GDM1 (cell line): ENCODE measurements around the gene TDP2.
A peak's percentile ranks its signal among the peaks of the same experiment; 100 is the strongest.
"Not testable (repeated sequence)": the region's sequence is repeated elsewhere in the genome, so short reads cannot be mapped to it uniquely, and the experiment has no call there.

Experiments used
- DNase-seq: peaks from one replicate; lab custom pipeline; 2025; lab: John Stamatoyannopoulos, UW

Gene TDP2

DNA sequence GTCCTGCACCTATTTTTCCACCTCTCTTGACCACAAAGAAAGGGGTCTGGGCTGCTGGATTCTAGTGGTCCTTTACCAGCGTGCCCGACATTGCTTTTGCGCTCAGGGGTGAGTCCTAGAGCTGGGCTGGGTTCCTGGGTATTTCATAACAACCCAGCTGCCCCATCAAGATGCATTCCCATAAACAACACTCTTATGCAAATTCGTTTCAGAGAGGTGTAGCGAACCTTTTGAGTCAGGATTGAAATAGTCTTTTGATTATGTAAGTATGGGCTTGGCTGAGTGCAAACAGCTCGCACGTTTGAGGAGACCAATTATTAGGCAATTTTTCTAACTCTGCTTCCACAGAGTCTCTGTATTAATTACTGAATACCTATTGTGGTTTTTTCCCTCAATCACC, 13.9 kb upstream of the TDP2 start:
- DNase-seq: no peak

DNA sequence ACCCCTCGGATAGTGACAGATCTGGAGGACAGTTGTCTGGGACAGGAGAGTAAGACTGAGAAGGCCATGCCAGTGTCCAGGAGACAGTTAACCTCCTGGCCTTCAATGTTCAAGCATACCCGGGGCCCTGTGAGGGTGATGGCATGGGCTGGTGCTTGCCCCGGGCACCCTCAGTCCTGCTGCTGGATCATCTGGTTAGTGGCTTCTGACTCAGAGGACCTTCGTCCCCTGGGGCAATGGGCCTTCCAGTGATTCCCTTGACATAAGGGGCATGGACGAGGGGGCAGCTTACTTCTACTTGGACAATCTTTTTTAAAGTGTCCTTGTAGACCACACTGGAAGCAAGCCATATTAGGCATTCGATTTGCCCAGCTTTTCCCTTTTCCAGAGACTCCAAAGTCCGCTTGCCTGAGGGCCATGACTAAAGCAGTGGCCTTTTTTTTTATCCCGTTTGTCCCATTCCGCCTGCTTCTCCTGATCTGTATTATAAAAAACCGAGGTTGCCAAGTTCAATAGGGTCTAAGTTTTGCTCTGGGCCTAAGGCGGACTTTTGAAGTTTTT, 12.2 kb upstream of the TDP2 start:
- not testable (repeated sequence) for DNase-seq

DNA sequence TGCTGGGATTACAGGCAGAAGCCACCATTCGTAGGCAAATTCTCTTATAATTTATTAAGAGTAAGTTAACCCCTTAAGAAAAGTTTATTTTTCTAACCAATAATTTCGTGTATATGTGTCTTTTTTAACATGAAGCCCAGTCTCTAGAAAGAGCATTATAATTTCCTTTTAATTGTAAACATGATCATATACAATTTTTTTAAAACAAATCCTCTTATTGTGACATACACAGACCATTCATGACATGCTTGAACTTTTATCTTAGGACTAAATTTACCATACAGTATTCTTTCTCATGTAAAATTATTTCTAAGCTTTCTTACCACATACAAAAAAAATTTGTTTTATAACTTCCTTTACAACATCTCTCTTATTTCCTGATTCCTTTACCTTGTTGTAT, 6.9 kb upstream of the TDP2 start:
- no peak for DNase-seq

DNA sequence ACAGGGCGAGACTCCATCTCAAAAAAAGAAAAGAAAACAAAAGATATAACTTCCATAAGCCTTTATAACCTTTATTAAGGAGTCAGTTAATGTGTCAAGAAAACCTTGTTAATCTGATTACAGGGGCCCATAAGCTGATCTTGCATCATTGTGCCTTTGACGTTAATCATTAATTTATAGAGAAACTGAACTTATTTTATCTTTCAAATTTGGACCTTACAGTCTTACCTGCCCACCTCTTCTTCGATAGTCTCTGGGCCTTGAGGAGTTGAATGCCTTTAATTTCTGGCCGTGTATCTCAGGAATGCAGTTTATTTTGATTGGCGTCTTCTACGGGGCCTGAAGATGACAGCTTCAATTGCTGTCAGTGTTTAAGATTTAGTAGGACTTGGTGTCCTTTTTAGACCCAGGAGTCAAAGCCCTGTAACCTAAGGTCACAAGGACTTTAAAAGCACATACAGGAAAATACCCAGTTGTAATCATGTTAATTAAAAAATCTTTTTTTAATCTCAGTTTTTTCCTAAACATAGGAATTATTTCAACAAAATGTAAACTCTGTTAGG, 6.0 kb upstream of the TDP2 start:
- no peak for DNase-seq

DNA sequence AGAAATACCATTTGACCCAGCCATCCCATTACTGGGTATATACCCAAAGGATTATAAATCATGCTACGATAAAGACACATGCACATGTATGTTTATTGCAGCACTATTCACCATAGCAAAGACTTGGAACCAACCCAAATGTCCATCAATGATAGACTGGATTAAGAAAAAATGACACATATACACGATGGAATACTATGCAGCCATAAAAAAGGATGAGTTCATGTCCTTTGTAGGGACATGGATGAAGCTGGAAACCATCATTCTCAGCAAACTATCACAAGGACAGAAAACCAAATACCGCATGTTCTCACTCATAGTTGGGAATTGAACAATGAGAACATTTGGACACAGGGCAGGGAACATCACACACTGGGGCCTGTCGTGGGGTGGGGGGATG, 4.4 kb upstream of the TDP2 start:
- not testable (repeated sequence) for DNase-seq

DNA sequence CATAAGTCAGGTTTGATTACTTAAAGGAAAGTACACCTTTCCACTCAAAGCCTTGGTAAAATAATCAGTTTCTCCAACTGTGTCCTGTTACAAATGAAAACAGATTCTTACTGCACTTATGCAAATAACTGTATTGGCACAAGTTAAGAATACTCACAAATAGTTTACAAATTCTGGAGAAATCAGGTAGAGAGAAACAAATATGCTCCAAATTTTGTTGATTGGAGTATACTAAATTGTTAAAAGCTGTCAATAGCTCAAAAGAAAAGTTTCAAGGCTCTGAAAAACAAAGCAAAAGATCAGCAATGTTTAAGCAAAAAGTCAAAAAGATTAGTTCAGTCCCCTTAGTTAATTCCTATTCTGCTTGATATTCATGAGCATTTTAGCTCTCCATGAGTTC, 3.8 kb upstream of the TDP2 start:
- DNase-seq: not testable (repeated sequence)

DNA sequence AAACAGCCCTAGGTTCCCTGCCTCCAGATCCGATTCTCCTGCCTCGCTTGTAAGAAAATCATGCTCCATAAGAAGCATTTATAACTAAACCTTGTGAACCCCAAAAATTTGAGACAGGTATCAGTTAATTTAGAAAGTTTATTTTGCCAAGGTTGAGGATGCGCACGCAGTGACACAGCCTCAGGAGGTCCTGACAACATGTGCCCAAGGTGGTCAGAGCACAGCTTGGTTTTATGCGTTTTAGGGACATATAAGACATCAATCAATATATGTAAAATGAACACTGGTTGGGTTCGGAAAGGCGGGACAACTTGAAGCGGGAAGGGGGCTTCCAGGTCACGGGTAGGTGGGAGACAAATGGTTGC, 2.3 kb upstream of the TDP2 start:
- DNase-seq: no peak

DNA sequence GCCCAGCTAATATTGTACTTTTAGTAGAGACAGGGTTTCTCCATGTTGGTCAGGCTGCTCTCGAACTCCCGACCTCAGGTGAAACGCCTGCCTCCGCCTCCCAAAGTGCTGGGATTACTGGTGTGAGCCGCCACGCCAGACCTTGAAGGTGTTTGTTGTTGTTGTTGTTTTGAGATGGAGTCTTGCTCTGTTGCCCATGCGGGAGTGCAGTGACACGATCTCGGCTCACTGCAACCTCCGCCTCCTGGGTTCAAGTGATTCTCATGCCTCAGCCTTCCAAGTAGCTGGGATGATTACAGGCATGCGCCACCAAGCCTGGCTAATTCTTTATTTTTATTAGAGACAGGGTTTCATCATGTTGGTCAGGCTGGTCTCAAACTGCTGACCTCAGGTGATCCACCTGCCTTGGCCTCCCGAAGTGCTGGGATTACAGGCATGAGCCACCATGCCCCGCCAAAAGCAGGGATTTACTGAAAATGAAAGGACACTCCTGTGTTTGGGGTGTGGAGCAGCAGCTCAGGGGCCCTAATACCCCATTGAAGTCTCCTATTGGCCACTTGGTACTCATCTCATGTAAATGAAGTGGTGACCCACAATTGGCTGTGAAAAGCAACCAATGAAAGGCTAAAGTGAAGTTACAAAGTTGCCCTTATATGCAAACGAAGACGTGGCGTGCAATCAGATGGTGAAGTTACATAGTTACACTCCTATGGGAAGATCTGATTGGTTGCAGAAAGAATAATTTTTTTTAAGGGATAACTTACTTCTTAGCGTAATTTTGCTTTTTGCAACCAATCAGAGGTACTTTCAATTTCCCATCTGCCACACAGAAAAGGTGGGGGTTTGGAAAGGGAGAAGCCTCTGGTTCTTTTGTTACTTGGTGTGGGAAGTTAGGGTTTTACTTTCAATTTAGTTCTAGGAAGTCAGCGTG, 1.6 kb upstream of the TDP2 start:
- peak; percentile 95 for DNase-seq

DNA sequence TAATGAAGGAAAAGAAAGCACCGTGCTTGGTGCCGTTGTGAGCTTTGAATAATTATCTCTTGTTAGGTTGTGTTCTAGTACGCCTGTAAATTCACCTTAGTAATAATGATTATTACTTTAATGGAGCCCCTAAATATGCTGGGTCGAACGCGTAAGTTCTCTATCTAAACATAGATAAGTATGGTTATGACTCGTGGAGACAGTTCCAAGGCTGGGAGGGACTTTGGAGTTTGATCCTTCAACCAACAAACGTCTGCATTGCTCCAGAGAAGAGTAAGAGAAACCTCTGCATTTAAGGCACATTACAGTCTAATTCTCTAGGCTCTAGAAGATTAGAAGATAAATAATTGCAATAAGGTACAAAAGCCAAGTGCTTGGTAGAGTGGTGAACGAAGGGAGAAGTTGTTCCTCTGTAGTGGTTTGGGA, 692 bp upstream of the TDP2 start:
- no peak for DNase-seq

DNA sequence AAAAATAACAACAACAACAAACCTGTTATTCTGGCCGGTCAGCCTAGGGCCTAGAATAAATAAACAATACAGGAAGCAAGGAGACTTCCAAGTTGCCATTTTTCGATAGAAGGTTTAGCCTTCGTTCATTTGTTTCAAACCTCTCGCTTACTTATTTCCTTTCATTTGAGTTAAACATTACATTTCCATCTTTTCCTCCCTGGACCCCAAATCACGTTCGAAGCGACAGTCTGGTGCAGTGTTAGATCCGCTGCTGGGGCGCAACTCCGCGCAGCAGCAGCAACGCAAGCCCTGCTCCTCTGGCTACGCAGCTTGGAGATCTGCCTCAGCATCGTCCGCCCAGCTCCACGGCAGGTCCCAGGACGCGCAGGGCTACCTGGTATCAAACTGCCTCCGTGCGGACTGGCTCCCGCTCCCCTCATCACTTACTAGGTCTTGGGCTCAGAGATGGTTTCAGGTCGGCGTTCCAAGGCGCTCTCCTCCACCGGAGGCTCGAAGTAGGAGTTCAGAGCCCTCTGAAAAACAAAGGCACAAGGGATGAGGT, 530 bp downstream of the TDP2 start:
- DNase-seq: peak; percentile 41

DNA sequence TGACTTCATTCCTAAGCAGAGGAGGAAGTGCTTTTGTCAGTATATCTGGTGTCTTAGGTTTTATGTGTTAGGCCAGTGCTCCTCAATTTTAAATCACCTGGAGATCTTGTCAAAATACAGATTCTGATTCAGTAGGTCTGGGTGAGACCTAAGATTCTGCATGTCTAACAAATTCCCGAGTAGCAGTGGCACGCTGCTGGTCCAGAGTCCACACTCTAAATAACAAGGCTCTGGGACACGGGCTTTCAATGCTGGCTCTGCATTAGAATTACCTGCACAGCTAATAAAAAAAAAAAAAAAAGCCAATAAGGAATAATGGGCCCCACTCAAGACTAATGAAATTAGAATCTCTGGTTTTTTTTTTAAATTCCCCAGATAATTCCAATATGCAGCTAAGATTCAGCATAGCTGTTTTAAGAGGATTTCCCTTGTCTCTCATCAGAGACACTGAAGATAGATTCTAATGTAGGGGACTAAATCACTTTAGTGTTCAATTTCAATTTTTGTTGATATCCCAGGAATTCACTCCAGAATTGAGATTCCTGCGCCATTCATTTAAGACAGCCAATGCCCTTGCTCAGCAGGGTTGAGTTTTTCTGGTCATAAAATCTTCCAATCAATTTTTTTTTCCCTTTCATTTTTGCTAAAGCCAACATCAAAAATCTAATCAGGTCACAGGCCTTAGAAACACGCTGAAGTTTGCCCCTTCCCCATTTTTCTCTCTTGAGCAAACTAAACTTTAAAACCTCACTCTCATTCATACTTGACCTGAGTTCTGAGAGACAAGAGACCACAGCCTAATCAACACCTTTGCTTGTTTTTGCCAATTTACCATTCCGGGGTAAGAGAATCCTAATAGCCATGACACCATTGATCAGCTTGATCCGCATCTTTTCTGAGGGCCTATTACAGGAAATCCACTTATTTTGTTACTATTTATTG, 2.4 kb downstream of the TDP2 start:
- no peak for DNase-seq

DNA sequence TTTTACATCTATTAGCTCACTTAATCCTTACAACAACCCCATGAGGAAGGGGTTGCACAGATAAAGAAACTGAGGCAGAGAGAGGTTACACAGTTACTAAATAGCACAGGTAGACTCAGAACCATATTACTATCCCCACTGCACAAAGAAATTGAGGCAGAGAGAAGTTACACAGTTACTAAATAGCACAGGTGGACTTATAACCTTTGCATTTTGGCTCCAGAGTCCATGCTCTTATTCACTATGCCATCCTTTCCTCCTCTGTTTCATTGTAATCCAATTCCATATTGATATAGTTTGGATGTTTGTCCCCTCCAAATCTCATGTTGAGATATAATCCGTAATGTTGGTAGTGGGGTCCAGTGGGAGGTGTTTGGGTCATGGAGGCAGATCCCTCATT, 3.5 kb downstream of the TDP2 start:
- DNase-seq: no peak

DNA sequence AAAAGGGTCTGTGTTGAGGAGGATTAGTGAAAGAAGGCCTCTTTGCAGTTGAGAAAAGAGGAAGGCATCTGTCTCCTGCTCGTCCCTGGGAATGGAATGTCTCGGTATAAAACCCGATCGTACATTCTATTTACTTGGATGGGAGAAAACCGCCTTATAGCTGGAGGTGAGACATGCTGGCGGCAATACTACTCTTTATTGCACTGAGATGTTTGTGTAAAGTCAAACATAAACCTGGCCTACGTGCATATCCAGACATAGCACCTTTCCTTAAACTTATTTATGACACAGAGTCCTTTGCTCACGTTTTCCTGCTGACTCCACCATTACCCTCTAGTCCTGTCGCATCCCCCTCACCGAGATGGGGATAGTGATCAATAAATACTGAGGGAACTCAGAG, 4.5 kb downstream of the TDP2 start:
- no peak for DNase-seq

DNA sequence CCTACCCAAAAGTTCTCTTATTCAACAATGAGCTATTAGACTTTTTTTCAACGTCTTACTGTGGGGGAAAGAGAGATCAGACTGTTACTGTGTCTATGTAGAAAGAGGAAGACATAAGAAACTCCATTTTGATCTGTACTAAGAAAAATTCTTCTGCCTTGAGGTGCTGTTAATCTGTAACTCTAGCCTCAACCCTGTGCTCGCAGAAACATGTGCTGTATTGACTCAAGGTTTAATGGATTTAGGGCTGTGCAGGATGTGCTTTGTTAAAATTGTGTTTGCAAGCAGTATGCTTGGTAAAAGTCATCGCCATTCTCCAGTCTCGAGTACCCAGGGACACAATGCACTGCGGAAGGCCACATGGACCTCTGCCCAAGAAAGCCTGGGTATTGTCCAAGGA, 4.9 kb downstream of the TDP2 start:
- not testable (repeated sequence) for DNase-seq

DNA sequence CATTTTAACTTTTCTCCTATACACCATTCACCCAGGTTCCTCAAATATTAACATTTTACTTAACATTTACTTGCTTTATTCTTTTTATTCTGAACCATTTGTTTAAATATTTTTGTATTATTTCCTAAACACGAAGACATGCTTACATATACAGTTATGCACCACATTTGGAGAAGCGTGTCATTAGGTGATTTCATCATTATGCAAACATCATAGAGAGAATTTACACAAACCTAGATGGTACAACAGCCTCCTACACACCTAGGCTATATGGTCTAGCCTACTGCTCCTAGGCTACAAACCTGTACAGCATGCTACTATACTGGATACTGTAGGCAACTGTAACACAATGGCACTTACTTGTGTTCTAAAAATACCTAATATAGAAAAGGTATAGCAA, 6.6 kb downstream of the TDP2 start:
- no peak for DNase-seq

DNA sequence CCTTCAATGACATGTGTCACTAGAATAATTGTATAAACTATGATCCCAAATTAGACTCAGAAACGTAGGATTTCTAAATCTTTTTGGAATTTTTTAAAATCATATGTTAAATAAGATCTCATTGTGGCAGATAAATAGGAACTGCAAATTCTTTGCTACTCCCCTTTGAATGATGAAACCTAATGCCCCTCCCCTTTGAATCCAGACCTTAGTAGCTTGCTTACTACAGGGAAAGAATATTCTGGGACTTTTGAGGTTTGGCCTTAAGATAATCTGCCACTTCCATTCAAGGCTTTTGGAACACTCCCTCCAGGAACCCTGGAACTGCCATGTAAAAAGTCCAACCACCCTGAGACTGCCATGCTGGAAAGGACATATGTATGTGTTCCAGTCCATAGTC, 7.1 kb downstream of the TDP2 start:
- DNase-seq: no peak

DNA sequence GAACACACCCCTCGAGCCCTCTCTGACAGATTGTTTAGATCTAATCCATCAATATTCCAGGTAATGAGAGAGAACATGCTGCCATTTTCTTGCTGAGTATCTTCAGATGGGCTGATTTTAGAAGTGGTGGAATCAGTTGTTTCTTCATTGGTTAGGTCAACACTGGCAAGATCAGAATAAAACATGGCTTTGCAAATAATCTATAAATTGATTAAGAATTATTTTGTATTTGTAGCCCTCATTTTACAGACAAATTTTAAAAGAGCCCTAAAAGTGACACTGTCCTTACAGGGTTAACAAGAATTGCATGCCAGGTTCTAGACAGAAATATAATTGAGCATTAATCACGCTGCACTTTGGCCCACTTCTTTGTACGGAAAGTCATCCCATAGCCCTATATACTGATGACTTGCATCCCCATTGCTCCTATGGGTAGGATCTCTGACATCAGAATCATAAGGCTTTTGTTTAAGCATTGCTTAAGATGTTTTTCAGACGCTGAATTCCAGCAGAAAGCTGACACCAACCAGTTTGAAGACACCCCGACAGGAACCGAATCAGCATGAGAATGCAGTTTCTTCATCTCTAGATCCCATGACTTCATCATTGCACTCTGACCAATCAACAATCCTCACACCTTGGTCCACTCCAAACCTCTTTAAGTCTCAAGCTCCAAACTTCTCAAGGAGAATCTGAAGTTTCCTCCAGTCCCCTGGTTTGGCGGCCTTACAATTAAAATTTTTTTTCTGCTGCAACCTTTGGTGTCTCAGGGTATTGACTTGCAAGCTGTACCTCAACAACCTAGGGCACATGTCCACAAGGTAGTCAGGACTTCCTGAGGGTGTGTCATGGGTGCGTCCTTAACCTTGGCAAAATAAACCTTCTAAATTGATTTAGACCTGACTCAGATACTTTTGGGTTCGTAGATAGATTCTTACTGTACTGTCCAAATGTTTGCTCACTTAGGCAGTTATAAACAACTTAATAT, 7.8 kb downstream of the TDP2 start:
- DNase-seq: no peak

DNA sequence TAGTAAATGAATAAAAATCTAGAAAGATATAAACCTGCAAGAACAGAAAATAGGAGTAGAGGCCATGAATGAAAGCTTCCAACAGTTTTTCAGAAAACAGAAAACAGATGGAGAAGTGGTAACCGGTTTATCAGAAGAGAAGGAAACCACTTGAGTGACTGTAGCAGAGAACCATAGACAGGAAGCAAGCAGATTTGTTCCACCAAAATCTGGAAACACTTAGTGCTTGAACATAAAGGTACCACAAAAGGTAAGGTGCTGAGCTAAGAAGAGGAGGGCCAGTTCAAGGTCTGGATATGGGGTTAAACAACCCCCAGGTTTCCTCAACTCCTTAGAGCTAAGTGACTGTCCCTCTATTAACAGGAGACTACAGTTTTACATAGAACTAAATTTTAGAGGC, 11.5 kb downstream of the TDP2 start:
- DNase-seq: no peak

DNA sequence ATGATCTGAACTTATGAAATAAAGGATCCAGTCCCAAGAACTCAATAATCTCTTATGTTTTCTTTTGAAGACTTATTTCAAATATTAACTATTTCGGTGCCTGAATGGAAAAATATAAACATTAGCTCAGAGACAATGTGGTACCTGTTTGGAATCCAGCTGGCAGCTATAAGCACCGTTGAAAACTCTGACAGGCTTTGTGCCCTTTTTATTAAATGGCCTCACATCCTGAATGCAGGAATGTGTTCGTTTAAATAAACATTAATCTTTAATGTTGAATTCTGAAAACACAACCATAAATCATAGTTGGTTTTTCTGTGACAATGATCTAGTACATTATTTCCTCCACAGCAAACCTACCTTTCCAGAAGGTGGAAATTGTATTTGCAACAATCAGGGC, 16.3 kb downstream of the TDP2 start:
- DNase-seq: no peak

DNA sequence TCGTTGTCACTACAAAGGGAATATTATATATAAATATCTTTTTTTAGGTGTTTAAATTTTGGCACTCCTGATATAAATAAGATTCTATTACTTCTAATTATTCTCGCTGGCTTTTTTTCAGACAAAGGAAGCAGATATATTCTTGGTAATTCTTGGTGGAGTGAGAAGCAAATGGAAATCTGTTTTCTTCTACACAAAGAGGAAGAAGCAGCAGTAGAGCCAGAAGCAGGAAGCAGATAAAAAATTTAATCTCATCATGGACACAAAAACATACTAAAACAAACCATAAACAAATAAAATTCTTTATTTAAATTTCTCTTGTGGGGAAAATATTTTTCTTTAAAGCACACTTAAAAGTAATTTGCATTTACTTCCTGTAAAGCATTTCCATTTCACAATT, 17.0 kb downstream of the TDP2 start:
- DNase-seq: no peak

DNA sequence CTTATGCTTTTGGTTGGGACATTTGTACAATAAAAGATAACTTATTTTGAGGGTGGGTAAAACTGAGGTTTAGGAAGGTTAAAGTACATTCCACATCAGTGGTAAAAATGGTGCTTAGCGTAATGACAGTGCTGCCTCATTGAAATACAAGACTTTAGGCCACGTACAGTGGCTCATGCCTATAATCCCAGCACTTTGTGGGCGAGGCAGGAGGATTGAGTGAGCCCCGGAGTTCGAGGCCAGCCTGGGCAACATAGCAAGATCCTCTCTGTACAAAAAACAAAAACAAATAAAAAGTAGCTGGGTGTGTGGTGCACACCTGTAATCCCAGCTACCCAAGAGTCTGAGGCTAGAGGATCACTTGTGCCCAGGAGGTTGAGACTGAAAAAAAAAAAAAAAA, 18.4 kb downstream of the TDP2 start:
- DNase-seq: no peak
